NCI-H128 (cell line): ENCODE data around the gene VAC14.

Experiments used
- DNase-seq: peaks from one replicate; lab custom pipeline; 2025; ENCODE audit not compliant: unreplicated experiment; lab: John Stamatoyannopoulos, UW

Gene VAC14

DNA sequence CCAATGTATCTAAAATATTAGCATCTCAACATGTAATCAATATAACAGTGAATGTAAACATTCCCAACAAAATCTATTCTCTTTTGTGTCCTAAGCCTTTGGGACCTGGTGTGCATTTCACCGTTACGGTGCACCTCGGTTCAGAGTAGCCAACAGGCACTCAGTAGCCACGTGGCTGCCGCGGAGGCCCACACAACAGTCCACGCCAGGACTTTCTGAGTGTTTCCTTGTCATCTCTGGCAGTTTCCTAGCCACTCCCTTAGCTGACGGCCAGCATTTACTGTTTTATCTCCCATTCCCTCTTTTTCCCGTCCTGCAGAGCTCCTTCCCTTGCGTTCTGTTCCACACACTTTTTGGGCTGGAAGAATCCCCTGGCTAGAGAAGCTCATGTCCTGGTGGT is 36.3 kb downstream of the VAC14 start:
- DNase-seq, result no peak

GRCh38 chr16:70760221-70760620 is 40.7 kb downstream of the VAC14 start:
- no peak for DNase-seq

DNA sequence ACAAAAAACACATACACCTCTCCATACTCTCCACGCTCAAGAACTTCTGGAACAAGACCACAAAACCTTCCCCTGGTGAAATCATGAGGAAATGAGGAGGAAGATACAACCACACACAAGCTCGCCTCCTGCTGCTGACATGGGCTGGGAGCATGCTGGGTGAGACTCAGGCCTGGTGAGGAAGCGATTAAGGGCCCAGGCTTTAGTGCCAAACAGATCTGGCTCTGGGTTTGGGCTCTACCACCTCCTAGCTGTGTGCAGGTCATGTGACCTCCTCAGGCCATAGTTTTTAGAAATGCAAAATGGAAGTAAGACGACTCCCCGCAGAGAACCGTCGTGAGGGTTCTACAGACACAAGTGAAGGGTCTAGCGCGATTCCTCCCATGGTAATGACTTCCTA is 41.3 kb downstream of the VAC14 start:
- no peak for DNase-seq

DNA sequence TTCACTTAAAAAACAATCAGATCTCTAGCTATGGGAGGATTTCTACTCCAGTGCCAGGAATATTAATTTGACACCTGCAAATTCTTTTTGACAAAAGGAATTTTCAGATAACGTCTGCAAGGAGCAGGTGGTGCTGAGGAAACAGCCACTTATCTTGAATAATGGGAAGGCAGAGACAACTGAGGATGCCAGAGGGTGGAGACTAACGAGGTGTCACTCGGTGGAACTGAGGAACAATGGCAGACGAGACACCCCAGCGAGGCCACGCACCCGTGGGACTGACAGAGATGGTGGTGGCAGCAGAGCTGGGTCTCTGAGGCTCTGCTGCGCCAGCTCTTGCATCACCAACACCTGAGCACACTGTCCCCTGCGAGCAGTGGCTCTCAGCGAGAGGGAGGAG is 42.2 kb downstream of the VAC14 start:
- DNase-seq, result no peak

DNA sequence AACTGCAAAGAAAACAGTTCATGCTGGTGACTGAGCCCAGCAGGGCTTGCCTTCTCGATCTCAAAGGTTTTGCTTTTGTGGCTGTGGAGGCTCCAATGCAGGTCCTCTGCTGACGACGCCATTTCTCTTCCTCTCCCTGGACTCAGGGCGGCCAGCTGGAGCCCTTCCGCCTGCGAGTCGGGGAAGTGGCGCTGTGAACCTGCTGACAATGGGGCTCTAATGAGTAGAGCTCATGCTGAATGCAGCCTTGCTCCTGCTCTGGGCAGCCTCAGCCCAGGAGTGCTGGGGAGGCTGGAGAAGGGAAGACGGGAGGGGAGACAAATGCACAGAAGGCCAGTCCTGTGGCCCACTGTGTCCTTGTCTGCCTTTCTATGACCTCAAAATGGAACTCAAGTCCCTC is 43.8 kb downstream of the VAC14 start:
- no peak for DNase-seq

- DNase-seq, result no peak
Measured at GRCh38 chr16:70756071-70756470, 44.9 kb downstream of the VAC14 start.

DNA sequence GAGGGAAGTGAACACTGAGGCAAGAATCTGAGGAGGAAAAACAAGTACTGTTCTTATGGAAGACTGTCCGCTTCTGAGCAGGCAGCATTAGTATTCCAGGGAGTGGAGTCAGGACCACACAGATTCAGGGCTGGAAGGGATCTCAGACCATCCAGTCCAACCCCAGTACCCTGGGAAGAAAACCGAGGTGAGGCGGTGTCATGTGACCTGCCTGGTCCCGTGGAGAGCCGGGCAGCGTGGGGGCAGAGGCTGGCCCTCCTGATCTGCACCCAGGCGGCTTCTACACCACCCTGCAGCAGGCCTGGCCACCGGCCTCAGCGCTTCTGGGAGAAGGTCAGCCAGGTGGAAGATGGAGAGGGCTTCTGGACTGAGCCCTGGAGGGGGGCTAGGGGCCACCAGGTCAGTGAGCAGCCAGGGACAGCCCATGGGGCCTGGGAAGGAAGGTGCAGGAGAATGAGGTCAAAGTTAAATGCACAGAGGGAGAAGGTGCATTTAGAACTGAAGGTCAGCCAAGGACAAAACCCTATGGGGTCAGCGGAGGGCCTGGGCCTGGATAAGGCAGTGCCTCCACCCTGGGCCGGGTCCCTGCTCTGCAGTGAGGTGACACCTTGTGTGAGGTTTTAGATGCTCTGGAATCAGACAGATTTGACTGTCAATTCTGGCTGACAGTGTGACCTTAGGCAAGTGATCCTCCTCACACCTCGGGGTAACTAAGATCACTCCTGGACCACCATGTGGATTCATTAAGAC is 45.9 kb downstream of the VAC14 start:
- no peak for DNase-seq

DNA sequence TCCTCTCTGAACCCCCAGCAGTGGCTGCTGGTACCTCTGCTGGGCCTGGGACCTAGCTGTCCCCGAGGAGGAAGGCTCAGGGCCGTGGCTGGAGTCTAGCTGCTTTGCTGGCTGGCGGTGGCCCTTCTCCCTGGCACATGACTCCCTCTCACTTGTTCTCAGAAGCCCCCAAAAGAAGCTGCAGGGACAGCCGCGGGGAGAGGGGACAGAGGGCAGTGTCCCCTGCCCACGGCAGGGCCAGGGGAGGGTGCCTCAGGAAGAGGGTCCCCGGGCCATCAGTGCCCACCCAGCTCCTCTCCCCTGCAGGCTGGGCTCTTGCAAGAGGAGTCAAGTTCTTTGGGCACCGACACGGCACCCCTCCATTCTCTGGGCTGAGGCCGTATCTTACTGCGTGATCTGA is 46.6 kb downstream of the VAC14 start:
- no peak for DNase-seq

GRCh38 chr16:70753694-70754325 is 47.1 kb downstream of the VAC14 start:
- no peak for DNase-seq

DNA sequence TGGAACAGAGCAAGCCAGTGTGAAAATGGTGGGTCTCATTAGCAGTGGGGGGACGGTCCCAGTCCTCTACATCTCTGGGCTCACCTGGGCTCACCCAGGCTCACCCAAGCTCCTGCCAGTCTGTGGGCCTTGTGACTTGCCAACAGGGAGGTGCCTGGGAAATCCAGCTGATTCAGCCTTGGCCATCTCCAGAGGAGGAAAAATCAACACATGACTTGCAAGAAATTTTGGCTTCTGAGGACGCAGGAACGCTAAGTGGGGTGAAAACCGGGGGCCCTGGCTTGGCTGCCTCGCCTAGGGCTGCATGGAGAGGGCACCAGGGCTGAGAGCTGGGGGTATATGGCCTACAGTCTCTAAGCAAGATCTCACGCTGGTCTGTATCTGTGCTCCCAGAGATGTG is 47.7 kb downstream of the VAC14 start:
- no peak for DNase-seq

DNA sequence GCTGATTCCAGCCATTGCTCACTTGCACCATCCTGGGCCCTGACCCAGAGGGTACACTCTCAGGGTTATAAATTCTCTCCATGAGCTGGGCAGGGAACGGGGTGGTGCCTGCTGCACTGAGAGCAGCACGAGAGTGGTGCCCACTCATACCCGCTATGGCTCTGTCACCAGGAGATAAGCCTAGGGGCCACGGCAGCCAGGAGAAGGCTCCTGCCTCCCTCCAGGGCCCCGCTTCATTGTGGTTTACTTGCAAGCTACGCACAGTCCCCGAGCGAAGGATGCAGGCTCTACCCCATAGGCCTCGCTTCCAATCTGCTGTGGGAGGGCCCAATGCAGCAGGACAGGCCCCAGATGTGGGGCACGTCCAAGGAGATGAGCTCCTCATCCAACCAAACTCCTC is 48.5 kb downstream of the VAC14 start:
- no peak for DNase-seq

DNA sequence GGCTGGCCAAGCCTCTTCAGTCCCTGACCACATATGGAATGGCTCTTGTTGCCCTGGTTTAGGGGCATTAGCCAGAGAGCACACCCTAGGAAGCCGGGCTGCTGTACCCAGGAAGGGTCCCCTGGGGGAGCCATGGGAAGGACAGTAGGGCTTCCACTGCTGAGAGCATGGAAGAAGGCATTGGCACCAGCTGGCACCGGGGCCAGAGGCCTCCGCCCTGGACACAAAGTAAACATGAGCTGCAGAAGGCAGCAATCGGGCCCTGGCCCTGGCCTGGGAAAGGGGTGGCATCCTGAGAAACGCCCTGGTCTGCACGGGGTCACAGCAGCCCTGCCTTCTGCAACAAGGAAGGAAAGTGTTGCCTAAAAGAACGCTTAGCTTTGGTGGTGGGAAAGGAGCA is 49.4 kb downstream of the VAC14 start:
- DNase-seq, result no peak

DNA sequence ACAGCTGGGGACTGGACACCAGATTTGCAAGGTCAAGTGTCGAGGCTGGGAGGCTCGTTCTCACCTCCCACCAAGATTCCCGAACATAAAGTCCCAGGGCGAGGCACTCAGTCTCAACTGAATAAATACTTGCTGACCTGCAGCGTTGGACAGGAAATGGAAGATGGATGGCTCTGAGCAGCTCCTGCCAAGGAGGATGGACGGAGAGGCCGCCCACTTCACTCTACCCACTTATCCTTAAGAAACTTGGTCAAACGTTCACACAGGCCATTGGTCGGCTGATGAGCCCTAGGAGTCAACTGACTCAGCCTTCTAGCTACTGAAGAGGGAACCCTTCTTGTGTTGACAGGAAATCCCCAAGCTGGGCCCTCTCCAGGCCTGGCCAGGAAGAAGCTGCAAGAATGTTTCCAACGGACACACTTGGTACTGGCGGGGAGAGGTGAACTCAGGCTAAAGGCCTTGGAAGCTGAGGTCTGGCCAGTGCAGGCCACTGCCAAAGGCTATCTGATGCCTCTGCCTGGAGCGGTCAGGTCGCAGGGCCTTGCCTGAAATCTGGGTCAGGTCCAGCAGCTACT is 50.0 kb downstream of the VAC14 start:
- DNase-seq, result no peak

- DNase-seq, result no peak
Measured at GRCh38 chr16:70749681-70750601, 51.0 kb downstream of the VAC14 start.

DNA sequence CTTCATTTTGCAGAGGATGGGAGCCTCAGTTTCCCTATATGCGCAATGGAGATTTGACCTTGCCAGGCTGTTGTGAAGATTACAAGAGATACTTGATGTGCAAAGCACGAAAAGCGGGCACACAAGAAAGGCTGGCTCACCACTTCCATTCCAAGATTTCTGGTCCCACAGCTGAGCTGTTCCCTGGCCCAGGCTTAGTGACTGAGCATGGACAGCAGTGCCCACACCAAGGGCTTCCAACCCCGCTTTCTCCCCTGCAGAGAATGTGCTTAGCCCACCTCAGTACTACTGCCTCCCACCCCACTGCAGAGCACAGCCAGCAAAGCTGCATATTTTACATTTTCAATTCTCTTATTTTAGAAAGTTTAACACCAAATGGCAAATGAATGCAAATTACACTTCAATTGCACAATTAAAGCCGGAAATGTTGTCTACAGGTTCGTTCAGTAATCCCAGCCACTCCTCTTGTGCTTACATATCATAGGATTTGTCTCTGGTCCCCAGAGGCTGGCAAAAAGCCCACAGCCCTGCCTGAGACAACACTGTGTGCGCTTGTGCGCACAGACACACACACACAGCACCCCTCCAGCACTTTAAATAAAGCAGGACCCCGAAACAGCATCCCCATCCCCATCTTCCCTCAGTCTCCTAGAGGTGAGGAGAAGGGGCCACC is 51.8 kb downstream of the VAC14 start:
- DNase-seq, result no peak

DNA sequence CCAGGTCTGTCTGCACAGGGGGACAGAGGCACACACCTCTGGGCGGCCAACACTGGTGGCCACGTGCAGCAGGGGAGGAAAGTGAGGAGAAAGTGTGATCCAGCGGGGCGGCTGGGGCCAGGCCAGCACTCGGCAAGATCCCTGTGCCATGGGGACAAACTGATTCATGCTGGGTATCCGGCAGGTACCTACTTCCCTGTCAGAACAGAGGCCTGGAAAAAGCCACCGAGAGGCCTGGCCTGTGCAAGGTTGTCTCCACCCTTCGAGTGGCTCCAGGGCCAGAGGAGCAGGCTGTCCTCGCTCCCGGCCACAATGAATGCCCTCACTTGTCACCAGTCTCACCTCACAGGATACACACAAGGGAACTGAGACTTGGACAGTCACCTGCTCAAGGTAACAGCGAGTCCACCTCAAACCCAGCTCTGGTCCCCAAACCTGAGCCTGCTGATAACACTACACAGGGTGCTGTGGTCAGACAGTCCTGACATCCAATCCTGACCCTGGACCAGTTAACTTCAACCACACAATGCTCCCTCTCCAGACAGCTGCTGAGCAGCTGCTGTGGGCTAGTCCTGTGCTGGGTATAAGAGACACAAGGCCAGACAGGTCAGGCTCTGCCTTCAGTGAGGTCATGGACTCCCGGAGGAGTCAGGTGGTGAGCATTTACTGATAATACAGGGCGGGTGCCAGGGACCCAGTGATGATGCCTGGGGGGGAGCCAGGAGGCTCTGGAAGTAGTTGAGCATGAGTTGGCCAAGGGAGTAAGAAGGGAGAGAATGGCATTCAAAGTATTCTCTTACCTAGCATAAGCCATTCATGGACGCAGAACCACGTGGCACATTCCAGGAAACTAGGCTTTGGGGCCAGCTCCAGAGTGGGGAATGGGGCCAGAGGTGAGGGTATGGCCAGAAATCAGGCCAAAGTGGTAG is 53.0 kb downstream of the VAC14 start:
- no peak for DNase-seq

DNA sequence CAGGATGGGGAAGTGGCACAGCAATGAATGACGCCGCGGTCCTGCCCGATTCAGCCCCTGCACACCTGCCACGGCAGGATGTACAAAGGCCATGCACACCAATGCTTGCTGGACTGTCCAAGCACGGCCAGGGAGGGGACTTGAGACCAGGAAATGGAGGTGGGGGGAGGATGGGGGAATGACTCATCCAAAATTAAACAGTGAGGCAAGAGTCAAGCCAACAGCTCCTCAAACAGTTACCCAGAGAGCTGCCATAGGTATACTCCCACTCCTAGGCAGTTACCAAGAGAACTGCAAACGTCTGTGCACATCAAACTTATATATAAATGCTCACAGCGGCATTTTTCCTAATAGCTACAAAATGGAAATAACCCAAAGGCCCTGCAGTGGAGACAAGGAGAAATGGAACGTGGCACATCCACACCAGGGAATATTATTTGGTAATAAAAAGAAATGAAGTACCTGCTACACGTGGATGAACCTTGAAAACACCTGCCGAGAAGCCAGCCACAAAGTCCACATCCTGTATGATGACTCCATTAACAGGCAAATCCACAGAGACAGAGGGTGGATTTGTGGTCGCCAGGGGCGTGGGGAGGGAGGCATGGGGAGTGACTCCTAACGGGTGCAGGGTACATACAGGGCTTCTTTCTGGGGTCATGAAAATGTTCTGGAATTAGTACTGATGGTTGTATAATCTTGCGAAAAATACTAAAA is 54.1 kb downstream of the VAC14 start:
- no peak for DNase-seq

DNA sequence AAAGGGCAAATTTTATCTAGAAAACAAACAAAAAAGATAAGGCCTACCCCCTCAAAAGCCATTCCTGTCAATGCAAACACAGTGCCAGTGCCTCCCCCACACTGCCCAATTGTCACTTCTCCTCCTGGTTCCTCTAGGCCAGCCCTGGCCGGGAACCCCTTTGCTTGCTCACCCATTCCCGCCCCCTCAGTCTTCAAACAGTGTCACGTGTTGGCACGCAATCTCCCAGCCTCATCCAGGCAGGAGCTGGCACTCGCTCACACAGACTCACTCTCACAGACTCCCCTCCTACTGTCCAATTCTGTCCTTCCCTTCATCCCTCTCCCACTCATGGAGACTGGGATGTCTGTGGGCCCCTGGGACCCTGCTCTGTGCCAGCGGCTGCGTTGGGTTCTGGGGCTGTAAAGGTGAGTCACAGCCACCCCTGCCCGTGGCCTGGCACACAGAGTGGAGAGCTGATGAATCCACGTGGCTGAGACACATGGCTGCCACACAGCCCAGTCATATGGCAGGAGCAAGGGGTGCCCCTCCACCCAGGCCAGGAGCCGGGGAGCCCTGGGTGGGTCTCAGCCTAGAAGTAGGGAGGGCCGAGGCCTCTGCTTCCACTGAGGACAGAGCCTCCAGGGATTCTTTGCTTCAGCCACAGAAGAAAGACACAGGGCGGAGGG is 54.8 kb downstream of the VAC14 start:
- no peak for DNase-seq

DNA sequence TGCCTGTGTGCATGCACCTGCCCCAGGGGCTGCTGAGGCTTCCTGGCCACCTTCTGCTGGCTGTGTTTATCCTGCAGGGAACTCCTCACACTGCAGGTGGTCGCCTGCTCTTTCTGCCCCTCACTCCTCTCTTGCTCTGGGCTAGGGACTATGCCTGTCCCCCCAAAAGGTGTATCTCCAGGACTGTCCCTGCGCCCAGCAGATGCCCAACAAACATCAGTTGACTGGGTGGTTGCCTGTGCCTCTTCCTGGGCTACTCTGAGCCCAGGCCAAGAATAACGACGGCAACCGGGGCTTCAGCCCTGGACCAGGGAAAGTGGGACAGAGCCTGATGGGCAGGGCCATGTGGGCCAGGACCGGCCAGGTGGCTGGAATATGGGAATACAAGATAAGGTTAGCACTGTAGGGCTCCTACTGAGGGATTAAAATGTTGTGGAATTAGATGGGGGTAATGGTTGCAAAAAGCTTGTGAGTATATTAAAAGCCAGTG is 55.4 kb downstream of the VAC14 start:
- DNase-seq, result no peak
